ENCODE measurements around the gene MYADML2. TPM values are rescaled to one million over a fixed set of nuclear protein-coding genes. Genes with fewer than 3 reads are reported as not detected.

MYADML2 gene
- total and polyA plus RNA-seq, 2 of the 8 experiments (the other 6 are each of a cell fraction or from before 2014, with no cell fraction given): 0.26 to 0.47 TPM

GRCh38 chr17:81927653-81928543, 19.1 kb downstream of the MYADML2 start, which contains the start of gene MAFG (continued):
- TF ChIP-seq TBP (IDR thresholded peaks at IDR 0.05; ENCODE audit: low read depth, low read length) (no peak), RNF2 (IDR thresholded peaks at IDR 0.05; ENCODE audit: borderline replicate concordance, low read depth, low read length, missing control alignments, poor library complexity, severe bottlenecking) (no peak), KDM1A (IDR thresholded peaks at IDR 0.05; ENCODE audit: borderline replicate concordance, low read length) (no peak)
